IPS-18c (cell line): Measurements from ENCODE around the gene CIBAR2.

Experiments used
- H3K4me3 ChIP-seq: 2 replicates; pipeline ENCODE4 v1.7.0; 2013; ENCODE audit warnings: low read depth, mild to moderate bottlenecking, low read length, moderate library complexity; ENCODE audit not compliant: insufficient read depth
- H3K9me3 ChIP-seq: one replicate; pipeline ENCODE4 v1.6.1; 2013; ENCODE audit warnings: mild to moderate bottlenecking, low read length, moderate library complexity; ENCODE audit not compliant: control insufficient read depth, insufficient read depth

The CIBAR2 gene

GRCh38 chr16:85112364-85112763 is at the start of gene CIBAR2:
Gene CIBAR2, minus strand, starts transcription at chr16:85112472. Its CDS starts 120 bp downstream, at chr16:85112352.
- no peak within 1 kb of the TSS; the same call in 1 of the 2 replicates for H3K4me3 ChIP-seq
- H3K9me3 ChIP-seq, result no peaks in the 10 kb centered on the region

- Histone ChIP-seq H3K4me3 (no peak overlapping the region), H3K9me3 (no peaks in the 10 kb centered on the region)
Measured at GRCh38 chr16:85159179-85159980, 47.1 kb upstream of the CIBAR2 start.

GRCh38 chr16:85158743-85159178 is 46.5 kb upstream of the CIBAR2 start:
- no peaks in the 10 kb centered on the region for H3K9me3 ChIP-seq
- H3K4me3 ChIP-seq, result no peak overlapping the region

GRCh38 chr16:85157813-85158742 is 45.8 kb upstream of the CIBAR2 start:
- Histone ChIP-seq H3K4me3 (no peak overlapping the region), H3K9me3 (no peaks in the 10 kb centered on the region)

GRCh38 chr16:85157372-85157771 is 45.1 kb upstream of the CIBAR2 start:
- Histone ChIP-seq H3K4me3 (no peak overlapping the region), H3K9me3 (no peaks in the 10 kb centered on the region)

GRCh38 chr16:85156869-85157268 is 44.6 kb upstream of the CIBAR2 start:
- no peaks in the 10 kb centered on the region for H3K9me3 ChIP-seq
- no peak overlapping the region for H3K4me3 ChIP-seq

GRCh38 chr16:85156440-85156839 is 44.2 kb upstream of the CIBAR2 start:
- Histone ChIP-seq H3K4me3 (no peak overlapping the region), H3K9me3 (no peaks in the 10 kb centered on the region)

- H3K9me3 ChIP-seq, result no peaks in the 10 kb centered on the region
- H3K4me3 ChIP-seq, result no peak overlapping the region
Measured at GRCh38 chr16:85153656-85154091, 41.4 kb upstream of the CIBAR2 start.

GRCh38 chr16:85153046-85153445 is 40.8 kb upstream of the CIBAR2 start:
- H3K9me3 ChIP-seq, result no peaks in the 10 kb centered on the region
- H3K4me3 ChIP-seq, result no peak overlapping the region

GRCh38 chr16:85152414-85153030 is 40.2 kb upstream of the CIBAR2 start:
- no peak overlapping the region for H3K4me3 ChIP-seq
- no peaks in the 10 kb centered on the region for H3K9me3 ChIP-seq

GRCh38 chr16:85151603-85152413 is 39.5 kb upstream of the CIBAR2 start:
- no peak overlapping the region for H3K4me3 ChIP-seq
- no peaks in the 10 kb centered on the region for H3K9me3 ChIP-seq

GRCh38 chr16:85151079-85151602 is 38.9 kb upstream of the CIBAR2 start:
- no peaks in the 10 kb centered on the region for H3K9me3 ChIP-seq
- no peak overlapping the region for H3K4me3 ChIP-seq

GRCh38 chr16:85150331-85150940 is 38.2 kb upstream of the CIBAR2 start:
- Histone ChIP-seq H3K9me3 (no peaks in the 10 kb centered on the region), H3K4me3 (no peak overlapping the region)

GRCh38 chr16:85149776-85150175 is 37.5 kb upstream of the CIBAR2 start:
- no peak overlapping the region for H3K4me3 ChIP-seq
- no peaks in the 10 kb centered on the region for H3K9me3 ChIP-seq

GRCh38 chr16:85148931-85149330 is 36.7 kb upstream of the CIBAR2 start:
- Histone ChIP-seq H3K9me3 (no peaks in the 10 kb centered on the region), H3K4me3 (no peak overlapping the region)

GRCh38 chr16:85146922-85147651 is 34.8 kb upstream of the CIBAR2 start:
- Histone ChIP-seq H3K9me3 (no peaks in the 10 kb centered on the region), H3K4me3 (no peak overlapping the region)
